ENCODE results near the gene TNNI3.

GRCh38 chr19:55158423-55158822, 891 bp upstream of the TNNI3 start:
- TF ChIP-seq EZH2phosphoT487 (IDR thresholded peaks at IDR 0.05; ENCODE audit: low read depth) (no peak), CTCF (IDR thresholded peaks at IDR 0.05; ENCODE audit: low read depth, low read length) (no peak)

All from OCI-LY3 (cell line).